ENCODE measurements around the gene EIF3B.
"Not testable (repeated sequence)": the region's sequence is repeated elsewhere in the genome, so short reads cannot be mapped to it uniquely, and the experiment has no call there.

Gene EIF3B

DNA sequence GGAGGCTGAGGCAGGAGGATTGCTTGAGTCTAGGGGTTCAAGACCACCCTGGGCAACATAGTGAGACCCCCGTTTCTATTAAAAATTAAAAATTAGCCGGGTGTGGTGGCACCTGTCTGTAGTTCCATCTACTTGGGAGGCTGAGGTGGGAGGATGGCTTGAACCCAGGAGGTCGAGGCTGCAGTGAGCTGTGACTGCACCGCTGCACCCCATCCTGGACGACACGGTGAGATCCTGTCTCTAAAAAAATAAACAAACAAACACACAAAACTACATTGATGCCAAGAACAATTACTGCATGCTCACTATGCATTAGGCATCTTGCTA is 48.0 kb downstream of the EIF3B start:
- no peak for DNase-seq (ENCODE audit: low read depth)

DNA sequence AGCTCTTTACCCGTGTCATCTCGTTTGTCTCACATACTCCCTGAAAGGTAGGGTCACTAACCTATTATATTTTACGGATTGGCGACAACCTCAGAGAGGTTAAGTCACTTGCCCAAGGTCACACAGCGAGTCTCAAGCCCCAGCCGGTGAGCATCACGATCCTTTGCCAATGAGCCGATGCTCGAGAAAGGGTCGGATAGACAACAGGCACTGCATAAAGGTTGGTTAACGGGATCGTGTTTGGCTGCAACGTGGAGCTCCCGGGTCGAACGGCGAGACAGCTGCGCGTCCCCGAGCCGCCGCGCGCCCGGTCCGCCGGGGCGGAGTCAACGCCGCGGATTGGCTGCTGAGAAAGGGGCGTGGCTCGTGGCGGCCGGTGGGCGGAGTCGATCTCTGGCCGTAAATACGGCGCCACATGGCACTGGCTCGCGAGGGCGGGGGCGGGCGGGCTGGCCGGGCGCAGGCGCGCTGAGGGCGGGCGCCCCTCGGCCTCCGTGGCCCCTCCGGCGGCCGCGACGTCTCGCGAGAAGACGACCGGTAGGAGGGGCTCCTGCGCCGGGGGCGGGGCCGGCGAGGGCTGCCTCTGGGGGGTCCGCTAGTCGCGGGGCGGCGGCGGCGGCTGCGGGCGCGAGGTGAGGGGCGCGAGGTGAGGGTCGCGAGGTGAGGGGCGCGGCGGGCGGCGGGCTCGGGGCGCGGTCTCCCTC is 48.5 kb downstream of the EIF3B start, which contains the start of gene CHST12:
CHST12 (plus strand) TSS at position 598 of the 704 bp plus-strand sequence. CDS start 29,029 bp downstream, outside the sequence.
- peak; percentile 91 for DNase-seq (ENCODE audit: low read depth)

DNA sequence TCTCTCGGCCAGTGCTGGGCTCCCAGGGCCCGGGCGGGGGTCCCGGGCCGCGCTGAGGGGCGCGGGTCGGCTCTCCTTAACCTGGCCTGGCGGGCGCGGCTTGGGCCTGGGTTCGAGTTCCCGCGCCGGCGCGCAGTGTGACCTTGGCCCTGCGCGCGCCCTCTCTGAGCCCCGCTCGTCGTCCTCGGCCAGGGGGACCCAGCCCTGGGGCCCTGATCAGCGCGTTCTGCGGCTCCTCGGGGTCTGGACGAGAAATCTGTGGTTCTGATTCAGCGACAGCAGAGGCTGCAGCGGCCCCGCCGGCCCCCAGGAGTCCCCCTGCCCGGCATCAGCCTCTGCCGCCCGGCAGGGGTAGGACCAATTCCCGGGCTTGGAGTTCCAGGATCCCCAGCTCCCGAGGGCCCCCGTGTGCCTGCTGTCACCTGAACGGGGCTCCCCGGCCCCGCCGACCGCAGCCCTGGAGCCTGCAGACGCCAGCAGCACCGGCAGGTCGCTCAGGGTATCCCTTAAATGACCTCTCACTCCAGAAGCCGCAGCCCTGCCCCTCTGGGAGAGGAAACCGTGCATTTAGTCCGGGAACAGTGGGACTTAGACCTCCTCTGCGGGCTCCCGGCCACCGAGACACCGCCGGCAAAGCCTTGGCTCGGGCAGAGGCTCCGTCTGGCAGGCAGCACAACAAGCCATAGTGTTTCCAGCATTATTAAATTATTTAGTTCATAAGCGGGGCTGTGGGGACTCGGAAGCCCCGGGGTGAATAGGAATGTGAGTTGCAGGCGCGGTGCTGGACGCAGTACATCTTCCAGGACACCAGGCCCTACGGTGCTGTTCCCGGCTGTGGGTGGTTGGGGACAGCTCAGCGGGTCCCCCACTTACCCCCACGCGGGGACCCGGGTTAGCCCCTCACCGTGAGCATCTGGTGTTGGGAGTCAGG is 49.4 kb downstream of the EIF3B start:
- DNase-seq (ENCODE audit: low read depth) = no peak

DNA sequence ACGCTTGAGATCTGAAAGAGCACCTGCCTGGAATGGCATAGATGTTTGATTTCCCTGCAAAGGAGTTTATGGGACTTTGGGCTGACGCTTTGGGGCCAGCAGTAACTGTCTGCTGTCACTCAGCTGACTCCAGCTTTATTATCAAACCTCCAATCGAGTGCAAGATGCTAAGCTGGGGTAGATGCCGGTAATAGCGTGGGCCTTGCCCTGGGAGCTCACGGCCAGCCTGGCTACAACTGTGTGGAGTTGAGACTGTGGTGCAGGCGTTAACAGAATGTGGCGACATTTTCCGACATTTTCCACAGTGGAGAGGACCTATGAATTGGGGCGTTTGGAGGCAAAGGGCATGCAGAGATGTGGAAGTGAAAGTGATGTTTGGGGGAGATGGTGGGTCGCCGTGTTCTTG is 50.1 kb downstream of the EIF3B start:
- no peak for DNase-seq (ENCODE audit: low read depth)

DNA sequence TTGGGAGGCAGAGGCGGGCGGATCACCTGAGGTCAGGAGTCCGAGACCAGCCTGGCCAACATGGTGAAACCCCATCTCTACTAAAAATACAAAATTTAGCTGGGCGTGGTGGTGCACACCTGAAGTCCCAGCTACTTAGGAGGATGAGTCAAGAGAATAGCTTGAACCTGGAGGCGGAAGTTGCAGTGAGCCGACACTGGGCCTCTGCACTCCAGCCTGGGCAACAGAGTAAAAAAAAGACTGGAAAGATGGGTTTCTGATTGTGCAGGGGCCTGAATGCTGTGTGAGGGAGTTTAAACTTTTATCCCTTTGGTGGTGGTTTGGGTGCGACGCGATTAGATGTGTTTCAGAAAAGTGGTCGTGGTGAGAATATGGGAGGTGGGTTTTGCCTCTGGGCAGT is 50.6 kb downstream of the EIF3B start:
- DNase-seq (ENCODE audit: low read depth) = no peak

DNA sequence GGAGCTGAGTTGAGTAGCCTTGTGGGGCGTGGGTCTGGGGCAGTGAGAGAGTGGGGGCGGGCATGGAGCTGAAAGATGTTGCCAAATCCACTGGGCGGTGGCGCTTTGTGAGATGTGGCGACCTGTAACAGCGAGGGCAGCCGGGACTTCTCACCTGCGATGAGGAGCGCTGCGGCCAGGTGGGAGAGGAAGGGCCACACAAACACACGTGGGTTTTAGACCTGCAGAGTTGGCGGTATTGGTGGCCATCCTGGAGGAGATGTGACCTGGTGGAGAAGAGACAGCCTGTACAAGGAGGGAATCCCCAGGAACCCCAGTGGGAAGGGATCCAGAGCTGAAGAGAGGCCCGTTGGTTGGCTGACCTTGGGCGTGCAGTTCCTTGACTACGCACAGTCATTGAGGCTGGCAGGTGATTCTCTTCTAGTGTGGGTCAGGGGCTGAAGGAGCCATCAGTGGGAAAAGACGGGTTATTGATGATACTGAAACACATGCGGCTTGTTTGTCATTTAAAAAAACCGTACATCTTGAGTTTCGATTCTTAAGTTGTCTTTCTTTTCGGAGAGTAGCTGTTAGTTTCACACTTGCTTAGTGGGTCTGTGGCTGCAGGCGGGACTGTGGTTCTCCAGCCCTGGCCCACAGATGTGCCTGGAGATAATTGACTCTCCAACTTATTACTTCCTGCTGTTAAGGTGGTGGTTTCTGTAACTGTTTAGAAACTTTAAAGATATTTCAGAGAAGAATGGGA is 51.1 kb downstream of the EIF3B start:
- DNase-seq (ENCODE audit: low read depth) = no peak

DNA sequence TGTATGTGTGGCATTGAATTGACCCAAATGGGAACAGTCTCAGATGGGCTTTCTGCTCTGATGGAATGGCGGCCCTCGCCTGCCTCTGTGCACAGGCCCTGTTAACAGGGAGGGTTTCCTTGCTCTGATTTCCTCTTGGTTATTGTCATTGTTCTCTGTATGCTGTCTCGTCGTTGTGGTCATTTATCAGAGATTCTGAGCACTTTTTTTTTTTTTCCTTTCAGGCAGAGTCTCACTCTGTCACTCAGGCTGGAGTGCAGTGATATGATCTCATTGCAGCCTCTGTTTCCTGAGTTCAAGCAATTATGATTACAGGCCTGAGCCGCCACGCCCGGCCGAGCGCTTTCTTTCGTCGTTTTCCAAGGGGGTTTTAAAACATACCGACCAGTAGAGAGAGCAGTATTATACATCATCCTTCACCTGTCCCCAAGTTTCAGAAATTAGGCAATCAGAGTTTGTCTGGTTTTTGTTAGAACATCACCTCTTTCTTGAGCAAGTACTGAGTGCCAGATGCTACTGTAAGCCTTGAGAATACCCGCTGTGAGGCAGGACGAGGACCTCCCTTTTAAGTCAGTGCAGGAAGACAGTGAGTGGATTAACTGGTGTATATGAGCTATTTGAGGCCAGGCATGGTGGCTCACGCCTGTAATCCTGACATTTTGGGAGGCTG is 55.3 kb downstream of the EIF3B start:
- DNase-seq (ENCODE audit: low read depth) = no peak

DNA sequence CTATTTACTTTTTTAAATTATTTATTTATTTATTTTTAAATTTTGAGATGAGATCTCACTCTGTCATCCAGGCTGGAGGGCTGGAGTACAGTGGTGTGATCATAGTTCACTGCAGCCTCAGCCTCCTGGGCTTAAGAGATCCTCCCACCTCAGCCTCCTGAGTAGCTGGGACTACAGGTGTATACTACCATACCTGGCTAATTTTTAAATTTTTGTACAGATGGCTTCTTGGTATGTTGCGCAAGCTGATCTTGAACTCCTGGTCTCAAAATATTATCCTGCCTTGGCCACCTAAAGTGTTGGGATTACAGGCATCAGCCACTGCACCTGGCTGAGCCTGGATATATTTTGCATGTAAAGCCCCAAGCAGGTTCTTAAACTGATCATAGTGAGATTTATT is 56.4 kb downstream of the EIF3B start:
- no peak for DNase-seq (ENCODE audit: low read depth)

DNA sequence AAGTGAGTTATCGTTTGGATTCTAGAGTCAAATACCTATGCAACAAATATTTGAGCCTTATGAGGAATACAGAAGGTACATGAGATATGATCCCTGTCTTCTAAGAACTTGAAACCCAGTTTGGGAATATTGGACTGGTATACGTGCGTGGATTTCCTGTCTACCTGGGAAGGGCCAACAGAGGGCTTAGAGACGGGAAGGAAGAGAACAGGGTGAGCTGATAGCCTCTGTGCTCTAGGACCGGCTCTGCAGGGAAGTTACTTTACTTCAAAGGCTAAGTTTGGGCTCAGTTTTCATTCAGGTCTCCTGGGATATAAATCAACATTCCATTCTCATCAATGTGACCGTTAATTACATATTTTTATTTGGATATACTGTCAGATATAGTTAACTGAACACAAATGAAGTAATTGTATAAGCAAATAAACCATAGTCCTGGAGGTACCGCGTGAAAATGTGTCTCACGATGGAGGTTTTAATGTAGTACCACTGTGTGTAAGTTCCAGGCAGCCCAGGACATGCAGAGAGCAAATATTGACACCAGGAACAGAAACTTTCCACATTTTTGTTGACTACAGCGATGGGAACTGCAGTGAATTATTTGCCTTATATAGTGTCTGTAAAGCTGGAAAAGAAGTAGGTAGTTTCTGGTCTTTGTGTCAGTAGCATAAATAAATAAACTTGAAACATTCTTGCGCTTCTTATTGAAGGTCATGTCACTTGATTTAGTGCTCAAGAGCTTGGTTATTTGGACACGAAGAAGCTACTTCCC is 57.4 kb downstream of the EIF3B start:
- DNase-seq (ENCODE audit: low read depth) = no peak

DNA sequence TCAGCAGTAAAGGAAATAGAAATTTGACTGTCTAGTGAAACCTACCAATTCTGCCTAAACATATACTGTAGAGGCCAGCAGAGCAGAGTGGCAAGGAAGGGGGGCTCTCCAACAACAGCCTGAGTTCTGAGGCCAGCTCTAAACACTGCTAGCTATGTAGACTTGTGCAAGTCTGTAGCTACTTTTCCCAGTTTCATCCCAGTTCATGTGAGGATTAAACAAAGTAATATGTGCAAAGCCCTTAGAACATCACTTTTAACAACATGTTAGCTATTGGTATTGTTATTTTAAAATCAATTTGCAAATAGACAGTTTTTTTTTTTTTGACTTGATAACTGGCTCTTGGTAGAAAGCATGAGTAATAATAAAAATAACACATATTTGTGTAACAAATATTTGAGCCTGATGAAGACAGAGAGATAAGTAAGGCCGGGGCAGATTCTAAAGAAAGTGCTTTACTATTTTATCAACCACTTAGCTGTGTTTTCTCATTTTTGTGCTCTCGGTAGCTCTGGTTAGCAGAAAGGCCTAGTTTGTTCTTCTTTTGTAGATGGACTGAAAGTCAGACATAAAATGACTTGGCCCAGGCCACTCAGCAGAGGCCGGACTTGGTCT is 58.1 kb downstream of the EIF3B start:
- DNase-seq (ENCODE audit: low read depth) = no peak

DNA sequence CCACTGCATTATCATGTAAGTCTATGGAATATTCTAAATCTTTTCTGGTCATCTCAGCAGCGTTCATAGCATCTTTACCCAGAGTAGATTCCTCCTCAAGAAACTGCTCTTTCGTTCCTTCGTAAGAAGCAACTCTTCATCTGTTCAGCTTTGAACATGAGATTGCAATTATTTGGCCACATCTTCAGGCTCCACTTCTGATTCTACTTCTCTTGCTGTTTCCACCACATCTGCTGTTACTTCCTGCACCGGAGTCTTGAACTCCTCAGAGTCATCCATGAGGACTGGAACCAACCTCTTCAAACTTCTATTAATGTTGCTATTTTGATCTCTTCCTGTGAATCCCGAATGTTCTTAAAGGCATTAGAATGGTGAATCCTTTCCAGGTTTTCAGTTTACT is 61.4 kb downstream of the EIF3B start:
- no peak for DNase-seq (ENCODE audit: low read depth)

DNA sequence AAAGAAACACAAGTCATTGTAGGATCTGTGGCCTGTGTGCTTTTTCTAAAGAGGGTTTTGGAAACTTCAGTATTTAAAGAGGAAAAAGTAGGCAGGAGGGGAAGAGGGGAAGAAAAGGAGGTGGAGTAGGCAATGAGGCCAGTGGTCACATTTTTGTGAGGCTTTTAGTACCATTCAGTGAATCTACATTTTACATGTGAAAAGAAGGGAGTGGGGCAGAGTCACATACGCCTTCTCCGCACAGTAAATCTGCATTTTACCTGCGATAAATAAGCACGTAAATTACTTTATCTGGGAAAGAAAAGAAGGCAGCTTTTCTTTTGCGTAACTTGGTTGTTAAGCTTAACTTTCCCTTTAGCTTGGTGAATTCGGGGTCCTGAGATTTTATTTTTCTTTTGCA is 62.0 kb downstream of the EIF3B start:
- no peak for DNase-seq (ENCODE audit: low read depth)

DNA sequence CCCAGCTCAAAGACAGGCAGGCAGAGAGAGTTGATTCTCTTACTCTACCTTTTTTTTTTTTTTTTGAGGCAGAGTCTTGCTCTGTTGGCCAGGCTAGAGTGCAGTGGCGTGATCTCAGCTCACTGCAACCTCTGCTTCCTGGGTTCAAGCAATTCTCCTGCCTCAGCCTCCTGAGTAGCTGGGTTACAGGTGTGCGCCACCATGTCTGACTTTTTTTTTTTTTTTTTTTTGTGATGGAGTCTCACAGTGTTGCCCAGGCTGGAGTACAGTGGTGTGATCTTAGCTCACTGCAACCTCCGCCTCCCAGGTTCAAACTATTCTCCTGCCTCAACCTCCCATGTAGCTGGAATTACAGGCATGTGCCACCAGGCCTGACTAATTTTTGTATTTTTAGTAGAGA is 62.6 kb downstream of the EIF3B start:
- not testable (repeated sequence) for DNase-seq (ENCODE audit: low read depth)

DNA sequence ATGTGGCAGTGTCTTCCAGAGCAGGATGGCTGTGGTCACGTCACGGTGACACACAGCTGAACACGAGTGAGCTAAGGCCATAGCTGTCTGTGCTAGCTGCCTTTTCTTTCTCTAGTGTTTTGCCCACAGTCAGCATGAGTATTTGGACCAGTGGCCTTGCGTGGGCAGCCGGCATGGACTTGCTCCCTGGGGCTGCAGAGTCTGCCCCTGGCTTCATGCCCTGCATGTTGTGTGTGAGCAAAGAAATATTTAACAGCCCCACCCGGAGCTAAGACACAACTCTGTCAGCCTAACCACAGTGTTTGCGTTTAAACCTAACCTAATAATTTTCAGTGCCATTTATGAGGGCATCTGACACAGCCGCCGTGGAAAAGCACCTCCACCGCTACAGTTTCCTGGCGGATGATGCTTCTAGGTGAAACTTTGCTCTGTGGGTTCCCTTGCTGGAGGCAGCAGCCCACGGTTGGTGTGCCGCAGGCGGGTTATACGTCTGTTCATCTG is 63.4 kb downstream of the EIF3B start:
- DNase-seq (ENCODE audit: low read depth) = no peak

DNA sequence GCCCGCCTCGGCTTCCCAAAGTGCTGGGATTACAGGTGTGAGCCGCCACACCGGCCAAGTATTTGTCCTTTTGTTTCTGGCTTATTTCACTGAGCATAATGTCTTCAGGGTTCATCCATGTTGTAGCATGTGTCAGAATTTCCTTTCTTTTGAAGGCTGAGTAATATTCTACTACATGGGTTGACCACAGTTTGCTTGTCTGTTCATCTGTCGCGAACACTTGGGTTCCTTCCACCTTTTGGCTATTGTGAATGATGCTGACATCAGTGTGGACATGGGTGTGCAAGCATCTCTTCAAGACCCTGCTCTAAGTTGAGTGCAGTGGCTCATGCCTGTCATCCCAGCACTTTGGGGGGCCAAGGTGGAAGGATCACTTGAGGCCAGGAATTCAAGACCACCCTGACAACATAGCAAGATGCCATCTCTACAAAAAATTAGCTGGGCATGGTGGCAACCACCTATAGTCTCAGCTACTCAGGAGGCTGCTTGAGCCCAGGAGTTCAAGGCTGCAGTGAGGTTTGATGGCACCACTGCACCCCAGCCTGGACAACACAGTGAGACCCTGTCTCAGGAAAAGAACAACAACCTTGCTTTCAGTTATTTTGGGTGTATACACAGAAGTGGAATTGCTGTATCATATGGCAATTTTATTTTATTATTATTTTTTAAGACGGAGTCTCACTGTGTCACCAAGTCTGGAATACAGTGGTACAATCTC is 65.7 kb downstream of the EIF3B start:
- DNase-seq (ENCODE audit: low read depth) = no peak

DNA sequence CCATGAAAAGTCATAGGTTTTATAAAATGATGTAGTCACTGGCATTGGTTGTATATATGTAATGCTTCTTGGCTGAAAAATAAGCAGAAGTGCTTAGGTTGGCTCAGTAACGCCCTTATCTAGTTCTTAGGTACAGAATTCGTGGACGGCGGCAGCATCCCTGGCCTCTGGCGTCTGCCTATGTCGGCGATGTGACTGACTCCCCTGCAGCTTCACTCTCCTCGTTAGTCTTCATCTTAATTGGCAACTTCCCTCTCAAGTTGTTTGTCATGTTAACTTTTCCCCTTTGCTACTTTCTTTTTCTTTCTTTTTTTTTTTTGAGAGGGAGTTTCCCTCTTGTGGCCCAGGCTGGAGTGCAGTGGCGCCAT is 67.3 kb downstream of the EIF3B start:
- DNase-seq (ENCODE audit: low read depth) = no peak

DNA sequence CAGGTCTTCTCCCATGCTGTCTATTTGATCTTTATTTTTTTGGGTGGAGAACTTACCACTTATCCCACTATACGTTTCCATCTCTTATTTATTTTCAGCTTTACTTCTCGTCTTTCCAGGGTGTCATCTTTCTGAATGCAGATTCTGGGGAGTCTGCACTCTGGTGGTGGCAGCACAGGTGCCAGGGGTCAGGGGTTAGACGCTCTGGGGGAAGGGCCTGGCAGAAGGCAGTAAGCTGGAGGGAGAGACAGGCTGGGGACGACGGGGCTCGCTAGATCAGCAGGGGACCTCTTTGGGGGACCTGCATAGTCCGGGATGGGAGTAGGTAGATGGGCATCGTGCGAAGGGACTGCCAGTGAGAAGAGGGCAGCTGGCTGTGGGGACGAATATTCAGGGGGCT is 71.1 kb downstream of the EIF3B start:
- DNase-seq (ENCODE audit: low read depth) = no peak
